HG03064 (cell line): ENCODE measurements around the gene SLC6A12.

Source experiments
- ATAC-seq: cut with Tn5 transposase; IDR thresholded peaks from one replicate; pipeline ENCODE4 v1.9.1; 2021; ENCODE audit warnings: low read depth; ENCODE audit not compliant: unreplicated experiment

Gene SLC6A12

DNA sequence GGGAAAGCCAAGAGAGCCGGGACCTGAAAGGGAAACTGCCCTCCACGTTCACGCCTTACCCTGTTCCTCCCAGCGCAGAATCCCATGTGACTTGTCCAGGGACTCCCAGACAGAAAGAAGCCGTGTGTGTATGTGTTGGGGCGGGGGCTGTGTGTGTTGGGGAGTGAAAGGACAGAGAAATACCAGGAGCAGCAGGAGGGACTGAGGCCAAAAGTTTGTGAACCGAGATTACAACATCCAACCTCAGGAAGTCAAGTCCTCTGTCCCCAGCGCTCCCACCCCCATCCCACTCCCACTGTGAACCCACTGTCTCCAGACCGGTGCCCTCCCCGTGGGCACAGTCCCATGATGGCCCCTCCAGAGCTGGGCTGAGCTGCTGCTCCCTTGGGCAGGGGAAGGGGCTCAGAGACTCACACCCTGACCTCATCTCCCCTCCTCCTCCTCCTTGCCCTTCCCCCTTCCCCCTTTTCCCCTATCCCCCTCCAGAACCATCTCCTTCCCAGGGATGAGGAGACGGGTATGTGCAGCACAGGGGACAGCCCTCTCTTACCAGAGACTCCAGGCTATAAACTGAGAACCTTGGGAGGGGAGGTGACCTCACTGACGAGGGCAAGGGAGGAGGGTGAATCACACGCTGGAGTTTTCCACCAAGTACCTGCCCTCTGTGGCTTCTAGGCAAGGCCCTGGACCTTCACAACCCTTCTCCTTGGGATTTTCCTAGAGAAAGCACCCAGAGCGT is at the start of gene SLC6A12:
Gene SLC6A12, minus strand, starts transcription at position 155 of the 739 bp plus-strand sequence. CDS start 4,171 bp downstream, outside the sequence.
- ATAC-seq: no peak

DNA sequence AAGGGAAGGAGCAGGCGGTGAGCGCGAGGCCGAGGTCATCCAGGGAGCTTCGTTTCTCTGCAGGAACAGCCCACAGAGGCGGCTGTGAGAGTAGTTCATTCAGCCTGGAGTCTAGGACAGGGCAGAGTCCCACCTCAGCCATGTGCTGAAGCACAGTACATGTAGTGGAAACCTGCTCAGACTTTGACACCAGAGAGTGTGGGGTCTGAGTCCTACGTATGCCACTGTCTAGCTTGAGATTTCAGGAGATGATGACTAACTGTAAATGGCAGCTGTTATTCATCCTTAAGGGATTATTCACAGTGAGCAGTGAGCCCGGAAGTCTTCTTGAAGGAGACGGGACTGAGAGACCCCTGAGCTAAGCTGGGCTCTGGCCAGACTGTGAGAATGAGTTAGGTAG is 49.6 kb upstream of the SLC6A12 start:
- no peak for ATAC-seq

DNA sequence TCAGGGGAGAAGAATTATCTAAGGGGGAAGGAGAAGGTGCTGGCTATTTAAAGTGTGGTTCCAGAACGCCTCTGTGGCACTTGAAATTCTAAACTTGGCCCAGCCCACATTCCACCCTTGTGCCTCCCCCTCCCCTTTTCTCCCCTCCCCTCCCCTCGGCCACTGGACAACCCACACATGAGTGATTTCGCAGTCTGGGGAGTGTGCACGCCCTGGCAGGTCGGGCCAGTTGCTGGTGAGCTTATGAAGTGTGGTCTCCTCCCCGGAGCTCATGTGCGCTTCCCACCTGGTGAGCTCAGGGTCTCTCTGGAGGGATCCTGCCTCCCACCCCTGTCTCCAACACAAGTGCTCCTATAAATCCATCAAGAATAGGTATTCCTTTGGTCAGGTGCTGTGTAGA is 48.9 kb upstream of the SLC6A12 start, which contains the start of gene SLC6A13:
Gene SLC6A13, minus strand, starts transcription at position 20 of the 400 bp plus-strand sequence. CDS start 2,784 bp downstream, outside the sequence.
- ATAC-seq: no peak

DNA sequence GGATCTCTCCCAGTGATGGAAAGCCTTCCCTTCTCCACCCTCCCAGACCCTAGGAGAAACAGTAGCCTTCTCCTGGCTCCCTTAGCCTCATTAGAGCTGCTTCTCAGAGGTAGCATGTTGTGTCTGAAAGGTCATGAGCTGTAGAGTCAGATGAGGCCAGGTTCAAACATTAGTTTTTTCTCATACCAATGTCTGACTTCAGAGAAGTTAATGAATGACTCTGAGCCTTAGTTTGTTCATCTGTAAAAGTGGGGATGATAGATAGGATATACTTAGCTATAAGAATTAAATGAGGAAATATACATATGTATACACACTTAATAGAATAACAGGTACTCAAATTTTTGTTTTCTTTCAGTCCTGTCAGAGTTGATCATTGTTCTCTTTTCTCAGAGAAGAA is 48.2 kb upstream of the SLC6A12 start:
- no peak for ATAC-seq

DNA sequence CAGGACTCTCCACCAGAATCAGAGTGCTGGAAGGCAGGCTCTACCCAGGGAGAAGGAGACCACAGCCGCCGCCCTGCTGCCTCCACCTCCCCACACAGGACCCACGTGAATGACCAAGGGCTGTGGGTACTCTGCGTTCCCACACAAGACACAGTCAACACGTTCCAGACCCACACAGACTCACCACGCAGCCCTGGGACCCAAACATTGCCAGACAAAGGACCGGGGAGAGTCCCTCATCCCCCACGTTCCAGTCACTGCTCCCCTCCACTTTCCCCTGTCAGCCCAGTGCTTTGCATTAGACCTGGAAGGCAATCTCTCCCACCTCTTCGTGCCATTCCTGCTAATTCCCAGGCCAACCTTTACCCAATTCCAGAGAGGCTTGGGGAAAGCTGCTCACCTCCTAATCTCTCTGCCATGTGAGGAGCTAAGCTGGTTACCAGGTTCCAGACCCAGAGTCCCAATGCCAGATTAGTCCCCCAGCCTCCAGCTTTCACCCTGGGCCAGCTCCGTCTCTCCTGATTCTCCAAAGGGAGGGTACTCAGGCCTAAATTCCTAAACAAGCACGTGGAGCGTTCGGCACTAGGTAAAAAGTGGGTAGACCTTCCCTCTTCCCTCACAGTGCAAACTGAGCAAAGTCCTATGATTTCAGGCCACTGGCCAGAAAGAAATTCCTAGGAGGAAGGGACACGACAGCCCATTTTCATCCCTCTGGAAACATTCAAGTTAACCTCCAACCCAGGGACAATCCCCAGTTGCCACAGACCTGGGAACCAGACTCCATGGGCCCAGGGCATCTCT is 43.8 kb upstream of the SLC6A12 start:
- no peak for ATAC-seq

DNA sequence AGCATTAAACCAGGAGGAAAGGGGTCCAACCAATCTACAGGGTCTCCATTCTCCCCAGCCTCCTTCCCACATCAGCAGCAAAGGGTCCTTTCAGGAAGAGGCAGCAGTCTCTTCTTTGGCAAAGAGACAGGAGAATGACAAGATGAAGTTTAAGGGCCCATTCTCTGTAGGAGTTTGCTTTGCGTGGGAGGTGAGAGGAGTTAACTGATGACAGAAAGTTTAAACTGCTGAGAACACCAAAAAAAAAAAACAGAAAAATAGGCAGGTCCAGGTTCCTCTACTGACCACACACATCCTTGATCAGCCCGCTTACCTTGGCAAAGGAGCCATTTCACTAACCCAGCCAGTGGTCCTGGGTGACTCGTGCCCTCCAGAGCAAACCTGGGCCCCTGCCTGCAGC is 43.0 kb upstream of the SLC6A12 start:
- no peak for ATAC-seq

DNA sequence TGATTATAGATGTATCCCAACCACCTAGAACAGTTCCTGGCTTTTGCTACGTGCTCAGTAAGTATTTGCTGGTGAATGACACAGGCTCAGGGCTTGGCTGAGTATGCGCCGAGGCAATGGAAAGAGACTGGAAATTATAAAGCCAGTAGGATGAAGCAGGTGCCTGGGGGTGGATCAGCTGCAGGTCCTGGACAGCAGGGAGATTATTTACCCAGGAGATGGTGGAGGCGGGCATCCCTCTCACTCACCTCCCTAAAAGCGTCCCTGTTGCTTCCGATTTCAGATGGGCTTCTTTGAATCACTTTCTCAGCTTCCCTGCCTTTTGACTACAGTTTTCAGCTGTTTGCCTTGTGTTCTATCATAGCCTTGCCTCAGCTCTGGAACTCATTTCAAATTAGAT is 42.3 kb upstream of the SLC6A12 start:
- ATAC-seq: no peak

DNA sequence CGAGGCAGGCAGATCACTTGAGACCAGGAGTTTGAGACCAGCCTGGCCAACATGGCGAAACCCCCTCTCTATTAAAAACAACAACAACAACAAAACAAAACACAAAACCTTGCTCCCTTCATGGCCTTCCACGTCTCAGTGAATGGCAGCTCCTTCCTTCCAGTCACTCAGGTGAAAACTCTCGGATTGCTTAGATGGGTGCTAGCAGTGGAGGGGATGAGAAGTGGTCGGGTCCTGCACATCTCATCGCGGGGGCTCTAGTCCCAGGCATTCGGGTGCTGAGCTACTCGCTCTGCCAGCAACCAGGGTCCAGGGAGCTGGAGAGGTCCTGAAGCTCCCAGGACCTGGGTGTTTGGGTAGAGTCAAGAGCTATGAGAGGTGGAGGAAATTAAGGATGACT is 41.0 kb upstream of the SLC6A12 start:
- no peak for ATAC-seq

DNA sequence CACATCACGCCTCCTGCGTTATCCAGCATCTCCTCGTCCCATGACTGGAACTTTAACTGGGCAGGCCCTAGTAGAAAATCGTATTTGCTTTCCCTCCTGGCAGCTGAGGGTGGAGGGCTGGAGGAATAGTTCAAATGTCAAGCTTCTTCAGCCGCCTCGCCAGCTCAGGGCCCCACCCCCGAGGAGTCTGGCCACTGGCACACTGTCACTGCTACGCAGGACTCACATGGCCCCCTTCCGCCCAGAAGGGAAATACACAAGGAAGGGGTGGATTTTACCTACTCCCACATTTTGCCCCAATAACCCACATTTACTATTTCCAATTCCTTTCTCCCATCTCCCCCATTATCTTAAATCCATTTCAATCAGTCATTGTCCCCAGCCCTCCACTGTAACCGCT is 40.1 kb upstream of the SLC6A12 start:
- no peak for ATAC-seq

DNA sequence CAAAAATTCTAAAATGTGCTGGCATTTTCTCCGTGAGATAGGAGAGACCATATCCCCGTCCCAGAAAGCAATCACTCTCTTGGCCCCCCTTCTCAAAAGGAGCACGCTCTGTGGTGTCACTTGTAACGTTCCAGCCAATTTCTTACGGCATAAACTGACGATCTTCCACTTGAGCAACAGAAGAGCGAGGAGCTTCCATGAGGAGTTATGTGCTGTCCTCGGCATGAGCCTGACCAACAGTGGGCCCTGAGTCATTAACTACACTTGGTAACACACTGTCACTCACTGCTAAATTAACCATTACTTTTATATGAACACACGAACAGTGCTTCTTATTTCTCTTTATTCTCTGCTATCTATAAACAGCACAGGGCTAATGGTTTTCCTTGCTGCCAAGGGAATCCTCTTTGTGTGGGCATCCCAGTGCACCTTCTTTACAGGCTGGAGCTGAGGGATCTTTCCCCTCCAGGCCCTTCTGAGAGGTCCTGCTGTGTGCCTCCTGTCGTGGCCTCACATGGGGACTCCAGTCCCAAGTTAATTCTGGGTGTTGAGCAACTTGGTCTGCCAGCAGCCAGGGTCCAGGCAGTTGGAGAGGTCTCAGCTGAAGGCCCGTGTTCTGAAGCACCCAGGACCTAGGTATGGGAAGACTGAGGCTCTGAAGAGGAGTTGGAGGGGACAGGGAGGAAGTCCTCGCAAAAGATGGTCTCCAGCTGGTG is 39.3 kb upstream of the SLC6A12 start:
- ATAC-seq: no peak

DNA sequence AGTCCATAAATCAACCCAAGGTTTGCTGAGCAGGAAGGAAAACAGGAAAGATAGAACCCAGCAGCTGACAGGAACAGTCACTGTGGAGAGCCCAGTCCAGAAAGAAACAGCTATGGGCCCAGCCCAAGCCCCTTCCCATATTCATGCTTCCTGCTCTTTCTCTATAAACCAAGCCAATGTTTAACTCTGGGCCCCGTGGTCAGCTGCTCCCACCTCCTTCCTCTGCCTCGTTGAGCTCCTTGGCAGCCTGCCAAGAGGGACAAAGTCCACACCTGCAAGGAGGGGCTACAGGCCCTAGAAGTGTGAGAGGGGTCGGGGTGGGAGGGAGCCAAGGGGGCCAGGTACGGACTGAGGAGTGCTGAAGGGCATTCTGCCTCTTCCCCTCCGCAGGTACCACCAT is 38.7 kb upstream of the SLC6A12 start:
- ATAC-seq: no peak

DNA sequence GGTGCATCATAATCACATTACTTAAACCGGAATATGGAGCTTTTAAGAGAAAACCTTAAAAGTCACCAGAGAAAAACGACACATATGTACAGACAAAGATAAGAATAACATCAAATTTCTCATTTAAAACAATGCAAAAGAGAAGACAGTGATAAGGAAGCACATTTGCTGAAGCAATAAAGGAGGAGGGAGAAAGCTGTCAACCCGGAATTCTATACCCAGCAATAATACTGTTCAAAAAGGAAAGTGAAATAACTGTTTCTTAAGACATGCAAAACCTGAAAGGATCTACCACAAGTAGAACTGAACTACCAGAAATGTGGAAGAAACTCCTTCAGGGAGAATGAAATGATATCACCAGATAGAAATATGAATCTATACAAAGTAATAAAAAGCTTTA is 33.3 kb upstream of the SLC6A12 start:
- ATAC-seq: no peak

DNA sequence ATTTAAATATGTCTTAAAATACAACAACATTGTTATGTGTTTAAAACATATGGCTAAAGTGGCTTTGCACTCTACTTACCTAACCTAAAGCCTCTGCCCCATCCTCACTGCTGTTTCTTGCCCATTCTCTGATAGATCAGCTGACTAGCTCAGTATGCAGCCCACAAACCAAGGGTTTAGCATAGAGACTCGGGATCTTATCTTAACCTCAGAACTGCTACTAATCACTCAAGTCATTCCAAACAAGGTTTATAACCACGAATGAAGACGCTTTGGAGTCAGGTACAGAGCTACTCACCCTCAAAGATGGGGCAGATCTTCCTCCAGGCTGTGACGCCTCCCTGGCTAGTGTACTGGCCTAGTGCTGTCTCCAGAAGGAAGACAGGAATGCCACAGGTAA is 29.4 kb upstream of the SLC6A12 start:
- ATAC-seq: no peak

DNA sequence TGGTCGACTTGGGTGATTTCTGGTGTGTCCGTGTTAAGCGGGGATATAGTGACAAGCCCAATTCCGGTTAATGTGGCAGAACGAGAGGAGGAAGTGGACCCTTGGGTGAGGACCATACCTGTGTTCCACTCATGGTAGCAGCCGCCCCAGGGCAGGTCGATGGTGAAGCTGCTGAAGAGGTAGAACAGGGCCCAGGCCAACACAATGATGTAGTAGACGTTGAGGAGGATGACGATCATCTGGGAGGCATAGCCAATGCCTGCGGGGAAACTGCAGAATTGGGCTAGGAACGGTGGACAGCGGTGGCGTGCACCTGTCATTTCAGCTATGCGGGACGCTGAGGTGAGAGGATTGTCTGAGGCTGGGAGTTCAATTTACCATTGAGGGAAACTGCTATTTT is 28.5 kb upstream of the SLC6A12 start:
- ATAC-seq: no peak

DNA sequence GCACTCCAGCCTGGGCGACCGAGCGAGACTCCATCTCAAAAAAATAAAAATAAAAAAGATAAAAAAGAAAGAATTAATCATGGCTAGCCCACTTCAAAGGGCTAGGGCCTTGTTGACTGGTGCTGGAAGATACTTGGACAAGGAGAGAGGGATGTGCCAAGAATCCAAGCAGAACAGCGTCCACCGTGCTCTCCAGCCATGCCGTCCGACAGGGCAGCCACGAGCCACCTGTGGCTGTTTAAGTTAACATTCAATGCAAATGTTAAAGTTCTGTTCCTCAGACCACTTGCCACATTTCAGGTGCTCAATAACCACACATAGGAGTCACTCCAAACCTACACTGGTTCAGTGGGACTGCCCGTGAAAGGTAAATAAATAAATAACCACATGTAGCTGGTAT is 27.3 kb upstream of the SLC6A12 start:
- ATAC-seq: no peak

DNA sequence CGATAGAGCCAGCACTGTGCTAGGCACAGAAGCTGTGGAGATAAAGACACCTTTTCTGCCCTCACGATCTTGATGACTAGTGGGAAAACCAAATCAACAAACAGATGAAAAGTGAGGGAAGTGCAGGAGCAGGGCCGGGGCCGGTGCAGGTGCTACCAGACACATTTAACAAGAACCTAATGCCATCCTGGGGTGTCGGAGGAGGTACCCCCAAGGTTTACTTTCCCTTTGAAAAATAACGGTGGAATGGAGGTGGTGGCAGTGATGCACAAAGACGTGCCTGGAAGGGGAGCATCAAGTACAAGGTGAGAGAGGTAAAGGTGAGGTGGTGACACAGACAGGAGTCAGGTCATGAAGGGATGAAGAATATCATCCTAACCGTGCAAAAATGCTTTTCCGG is 26.6 kb upstream of the SLC6A12 start:
- ATAC-seq: no peak

DNA sequence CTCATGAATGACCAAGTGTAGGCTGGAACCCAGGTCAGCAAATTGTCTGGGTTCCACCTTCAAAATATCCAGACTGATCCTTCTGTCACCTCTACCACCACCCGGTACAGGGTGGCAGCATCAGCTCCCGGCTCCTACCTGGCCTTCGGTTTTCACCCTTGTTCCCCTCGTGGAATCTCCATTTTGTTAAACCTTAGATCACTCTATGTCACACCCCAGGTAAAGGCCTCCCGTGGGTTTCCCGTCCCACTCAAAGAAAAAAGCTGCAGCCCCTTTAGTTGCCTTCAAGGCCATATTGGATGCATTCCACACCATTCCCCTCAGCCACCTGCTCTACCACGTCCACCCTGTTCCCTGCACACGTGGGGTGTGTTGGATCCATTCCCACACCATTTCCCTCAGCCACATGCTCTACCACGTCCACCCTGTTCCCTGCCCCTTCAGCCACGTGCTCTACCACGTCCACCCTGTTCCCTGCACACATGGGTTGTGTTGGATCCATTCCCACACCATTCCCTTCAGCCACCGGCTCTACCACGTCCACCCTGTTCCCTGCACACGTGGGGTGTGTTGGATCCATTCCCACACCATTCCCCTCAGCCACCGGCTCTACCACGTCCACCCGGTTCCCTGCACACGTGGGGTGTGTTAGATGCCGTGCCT is 24.9 kb upstream of the SLC6A12 start:
- no peak for ATAC-seq

DNA sequence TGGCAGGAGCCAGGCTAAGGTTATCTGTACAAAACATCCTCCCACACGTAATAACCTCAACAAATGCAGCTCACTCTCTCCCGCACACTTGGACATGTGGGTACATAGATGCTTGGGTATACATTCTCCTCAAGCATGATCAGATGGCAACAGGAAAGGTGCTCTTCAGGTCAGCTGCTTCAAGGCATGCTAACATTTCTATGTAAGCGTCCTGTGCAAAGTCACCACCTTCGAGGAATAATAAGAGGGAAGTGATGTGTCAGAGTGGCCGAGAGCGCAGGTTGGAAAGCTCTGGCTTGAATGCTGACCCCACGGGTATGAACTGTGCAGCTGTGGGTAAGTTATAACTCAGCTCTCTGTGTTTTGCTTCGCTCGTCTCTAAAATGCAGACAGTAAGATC is 24.2 kb upstream of the SLC6A12 start:
- ATAC-seq: no peak

DNA sequence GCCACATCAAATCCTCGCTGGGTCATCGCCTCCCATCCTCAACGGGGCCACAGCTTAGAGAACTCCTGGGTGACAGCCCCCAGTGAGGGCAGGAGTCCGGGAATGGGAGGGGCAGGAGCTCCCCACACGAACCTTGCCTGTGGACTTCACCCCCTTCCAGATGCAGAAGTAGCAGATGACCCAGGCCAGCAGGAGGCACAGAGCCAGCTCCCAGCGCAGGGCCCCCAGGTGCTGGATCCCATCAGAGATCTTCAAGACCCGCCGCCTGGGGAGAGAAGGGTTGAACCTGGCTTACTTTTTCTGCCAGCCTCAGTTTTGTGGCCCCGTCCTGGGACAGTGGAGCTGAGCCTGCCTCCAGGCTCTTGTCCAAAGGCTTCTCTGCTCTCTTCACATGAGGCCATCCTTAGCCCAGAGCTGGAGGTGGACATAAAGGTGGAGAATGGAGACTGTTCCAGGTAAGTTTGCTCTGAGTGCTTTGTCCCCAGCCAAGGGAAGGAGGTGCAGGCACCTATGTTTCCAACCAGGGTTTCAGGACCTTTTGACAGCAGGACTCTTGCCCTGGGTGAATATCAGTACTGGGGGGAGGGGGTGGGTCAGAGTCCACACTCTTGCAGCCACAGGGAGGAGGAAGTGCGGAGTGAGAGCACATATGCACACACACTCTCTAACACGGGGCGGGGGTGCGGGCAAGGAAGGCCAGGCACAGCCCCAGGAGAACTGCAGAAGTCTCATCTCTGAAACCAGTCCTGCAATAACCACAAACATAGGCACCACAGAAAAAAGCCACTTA is 23.3 kb upstream of the SLC6A12 start:
- ATAC-seq: no peak

DNA sequence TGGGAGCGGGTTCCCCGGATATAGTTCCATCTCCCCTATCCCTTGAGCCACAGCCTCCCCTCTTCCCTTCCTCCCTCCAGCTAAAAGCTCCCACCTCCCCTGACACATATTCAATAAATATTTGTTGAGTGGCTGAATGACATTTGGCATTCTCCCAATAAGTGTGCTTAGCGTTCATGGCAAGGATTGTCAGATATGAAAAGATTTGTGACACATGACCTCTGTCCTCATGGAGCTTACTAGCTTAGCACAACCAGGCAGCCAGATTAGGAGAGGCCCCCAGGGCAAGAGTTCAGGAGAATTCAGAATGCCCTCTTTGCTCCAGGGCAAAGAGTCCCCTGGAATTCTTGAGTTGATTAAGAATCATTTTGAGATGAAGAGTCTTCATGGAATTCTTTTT is 22.5 kb upstream of the SLC6A12 start:
- no peak for ATAC-seq
